ENCODE data around the gene ZNF319. TPM values are rescaled to one million over a fixed set of nuclear protein-coding genes. Genes with fewer than 3 reads are reported as not detected.

Gene ZNF319
- total and polyA plus RNA-seq, 2 experiments from 2014 or later, result 1.7 to 10.0 TPM

DNA sequence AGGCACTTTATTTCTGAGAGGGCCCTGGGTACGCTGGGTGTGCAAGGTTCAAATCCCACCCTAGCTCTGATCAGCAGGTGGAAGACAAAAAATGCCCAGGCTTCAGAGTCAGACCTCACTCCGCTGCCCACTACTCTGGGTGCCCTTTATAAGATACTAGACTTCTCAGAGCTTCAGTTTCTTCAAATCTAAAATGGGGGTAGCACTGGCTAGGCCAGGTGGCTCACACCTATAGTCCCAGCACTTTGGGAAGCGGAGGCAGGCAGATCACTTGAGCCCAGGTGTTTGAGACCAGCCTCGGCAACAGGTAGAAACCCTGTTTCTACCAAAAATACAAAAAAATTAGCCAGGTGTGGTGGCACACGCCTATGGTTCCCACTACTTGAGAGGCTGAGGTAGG, 2.5 kb upstream of the ZNF319 start (continued):
- TF ChIP-seq, protein P1, sequence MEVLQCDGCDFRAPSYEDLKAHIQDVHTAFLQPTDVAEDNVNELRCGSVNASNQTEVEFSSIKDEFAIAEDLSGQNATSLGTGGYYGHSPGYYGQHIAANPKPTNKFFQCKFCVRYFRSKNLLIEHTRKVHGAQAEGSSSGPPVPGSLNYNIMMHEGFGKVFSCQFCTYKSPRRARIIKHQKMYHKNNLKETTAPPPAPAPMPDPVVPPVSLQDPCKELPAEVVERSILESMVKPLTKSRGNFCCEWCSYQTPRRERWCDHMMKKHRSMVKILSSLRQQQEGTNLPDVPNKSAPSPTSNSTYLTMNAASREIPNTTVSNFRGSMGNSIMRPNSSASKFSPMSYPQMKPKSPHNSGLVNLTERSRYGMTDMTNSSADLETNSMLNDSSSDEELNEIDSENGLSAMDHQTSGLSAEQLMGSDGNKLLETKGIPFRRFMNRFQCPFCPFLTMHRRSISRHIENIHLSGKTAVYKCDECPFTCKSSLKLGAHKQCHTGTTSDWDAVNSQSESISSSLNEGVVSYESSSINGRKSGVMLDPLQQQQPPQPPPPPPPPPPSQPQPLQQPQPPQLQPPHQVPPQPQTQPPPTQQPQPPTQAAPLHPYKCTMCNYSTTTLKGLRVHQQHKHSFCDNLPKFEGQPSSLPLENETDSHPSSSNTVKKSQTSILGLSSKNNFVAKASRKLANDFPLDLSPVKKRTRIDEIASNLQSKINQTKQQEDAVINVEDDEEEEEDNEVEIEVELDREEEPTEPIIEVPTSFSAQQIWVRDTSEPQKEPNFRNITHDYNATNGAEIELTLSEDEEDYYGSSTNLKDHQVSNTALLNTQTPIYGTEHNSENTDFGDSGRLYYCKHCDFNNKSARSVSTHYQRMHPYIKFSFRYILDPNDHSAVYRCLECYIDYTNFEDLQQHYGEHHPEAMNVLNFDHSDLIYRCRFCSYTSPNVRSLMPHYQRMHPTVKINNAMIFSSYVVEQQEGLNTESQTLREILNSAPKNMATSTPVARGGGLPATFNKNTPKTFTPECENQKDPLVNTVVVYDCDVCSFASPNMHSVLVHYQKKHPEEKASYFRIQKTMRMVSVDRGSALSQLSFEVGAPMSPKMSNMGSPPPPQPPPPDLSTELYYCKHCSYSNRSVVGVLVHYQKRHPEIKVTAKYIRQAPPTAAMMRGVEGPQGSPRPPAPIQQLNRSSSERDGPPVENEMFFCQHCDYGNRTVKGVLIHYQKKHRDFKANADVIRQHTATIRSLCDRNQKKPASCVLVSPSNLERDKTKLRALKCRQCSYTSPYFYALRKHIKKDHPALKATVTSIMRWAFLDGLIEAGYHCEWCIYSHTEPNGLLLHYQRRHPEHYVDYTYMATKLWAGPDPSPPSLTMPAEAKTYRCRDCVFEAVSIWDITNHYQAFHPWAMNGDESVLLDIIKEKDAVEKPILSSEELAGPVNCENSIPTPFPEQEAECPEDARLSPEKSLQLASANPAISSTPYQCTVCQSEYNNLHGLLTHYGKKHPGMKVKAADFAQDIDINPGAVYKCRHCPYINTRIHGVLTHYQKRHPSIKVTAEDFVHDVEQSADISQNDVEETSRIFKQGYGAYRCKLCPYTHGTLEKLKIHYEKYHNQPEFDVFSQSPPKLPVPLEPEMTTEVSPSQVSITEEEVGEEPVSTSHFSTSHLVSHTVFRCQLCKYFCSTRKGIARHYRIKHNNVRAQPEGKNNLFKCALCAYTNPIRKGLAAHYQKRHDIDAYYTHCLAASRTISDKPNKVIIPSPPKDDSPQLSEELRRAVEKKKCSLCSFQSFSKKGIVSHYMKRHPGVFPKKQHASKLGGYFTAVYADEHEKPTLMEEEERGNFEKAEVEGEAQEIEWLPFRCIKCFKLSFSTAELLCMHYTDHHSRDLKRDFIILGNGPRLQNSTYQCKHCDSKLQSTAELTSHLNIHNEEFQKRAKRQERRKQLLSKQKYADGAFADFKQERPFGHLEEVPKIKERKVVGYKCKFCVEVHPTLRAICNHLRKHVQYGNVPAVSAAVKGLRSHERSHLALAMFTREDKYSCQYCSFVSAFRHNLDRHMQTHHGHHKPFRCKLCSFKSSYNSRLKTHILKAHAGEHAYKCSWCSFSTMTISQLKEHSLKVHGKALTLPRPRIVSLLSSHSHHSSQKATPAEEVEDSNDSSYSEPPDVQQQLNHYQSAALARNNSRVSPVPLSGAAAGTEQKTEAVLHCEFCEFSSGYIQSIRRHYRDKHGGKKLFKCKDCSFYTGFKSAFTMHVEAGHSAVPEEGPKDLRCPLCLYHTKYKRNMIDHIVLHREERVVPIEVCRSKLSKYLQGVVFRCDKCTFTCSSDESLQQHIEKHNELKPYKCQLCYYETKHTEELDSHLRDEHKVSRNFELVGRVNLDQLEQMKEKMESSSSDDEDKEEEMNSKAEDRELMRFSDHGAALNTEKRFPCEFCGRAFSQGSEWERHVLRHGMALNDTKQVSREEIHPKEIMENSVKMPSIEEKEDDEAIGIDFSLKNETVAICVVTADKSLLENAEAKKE (CRISPR knock-in tag; IDR thresholded peaks at IDR 0.05), result no peak
- TF ChIP-seq POLR2AphosphoS5 (IDR thresholded peaks at IDR 0.05; ENCODE audit: low read depth), result no peak
- TF ChIP-seq, protein P2, sequence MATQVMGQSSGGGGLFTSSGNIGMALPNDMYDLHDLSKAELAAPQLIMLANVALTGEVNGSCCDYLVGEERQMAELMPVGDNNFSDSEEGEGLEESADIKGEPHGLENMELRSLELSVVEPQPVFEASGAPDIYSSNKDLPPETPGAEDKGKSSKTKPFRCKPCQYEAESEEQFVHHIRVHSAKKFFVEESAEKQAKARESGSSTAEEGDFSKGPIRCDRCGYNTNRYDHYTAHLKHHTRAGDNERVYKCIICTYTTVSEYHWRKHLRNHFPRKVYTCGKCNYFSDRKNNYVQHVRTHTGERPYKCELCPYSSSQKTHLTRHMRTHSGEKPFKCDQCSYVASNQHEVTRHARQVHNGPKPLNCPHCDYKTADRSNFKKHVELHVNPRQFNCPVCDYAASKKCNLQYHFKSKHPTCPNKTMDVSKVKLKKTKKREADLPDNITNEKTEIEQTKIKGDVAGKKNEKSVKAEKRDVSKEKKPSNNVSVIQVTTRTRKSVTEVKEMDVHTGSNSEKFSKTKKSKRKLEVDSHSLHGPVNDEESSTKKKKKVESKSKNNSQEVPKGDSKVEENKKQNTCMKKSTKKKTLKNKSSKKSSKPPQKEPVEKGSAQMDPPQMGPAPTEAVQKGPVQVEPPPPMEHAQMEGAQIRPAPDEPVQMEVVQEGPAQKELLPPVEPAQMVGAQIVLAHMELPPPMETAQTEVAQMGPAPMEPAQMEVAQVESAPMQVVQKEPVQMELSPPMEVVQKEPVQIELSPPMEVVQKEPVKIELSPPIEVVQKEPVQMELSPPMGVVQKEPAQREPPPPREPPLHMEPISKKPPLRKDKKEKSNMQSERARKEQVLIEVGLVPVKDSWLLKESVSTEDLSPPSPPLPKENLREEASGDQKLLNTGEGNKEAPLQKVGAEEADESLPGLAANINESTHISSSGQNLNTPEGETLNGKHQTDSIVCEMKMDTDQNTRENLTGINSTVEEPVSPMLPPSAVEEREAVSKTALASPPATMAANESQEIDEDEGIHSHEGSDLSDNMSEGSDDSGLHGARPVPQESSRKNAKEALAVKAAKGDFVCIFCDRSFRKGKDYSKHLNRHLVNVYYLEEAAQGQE (IDR thresholded peaks at IDR 0.05; ENCODE audit: unreplicated experiment), result no peak
- TF ChIP-seq STAT1 (IDR thresholded peaks at IDR 0.05; ENCODE audit: unreplicated experiment), result no peak
- TF ChIP-seq EZH2 (IDR thresholded peaks at IDR 0.05; ENCODE audit: low read depth, unreplicated experiment), result no peak
- no peak for TF ChIP-seq ZNF331 (CRISPR knock-in tag; IDR thresholded peaks at IDR 0.05; ENCODE audit: low read depth)
- TF ChIP-seq CREB1 (CRISPR knock-in tag; IDR thresholded peaks at IDR 0.05; ENCODE audit: low read depth), result no peak
- no peak for TF ChIP-seq JUNB (IDR thresholded peaks at IDR 0.05; ENCODE audit: unreplicated experiment)
